Tibial artery (tissue), 4 donors: ENCODE data around the gene MCF2L.

Source experiments
- DNase-seq, 2 donors: peaks; one replicate each; pipeline ENCODE4 v3.0.0-alpha.2; 2019
- H3K27ac ChIP-seq, 2 donors: fragments of 200-600 bp; sonication (generic) in 1 of 2; 1 replicate in 1 of 2; 2 replicates in 1 of 2; pipeline ENCODE4 v1.5.1; 2018 to 2019; ENCODE audit warnings: mild to moderate bottlenecking in 1 of 2
- H3K27me3 ChIP-seq, 2 donors: fragments of 200-600 bp; sonication (generic) in 1 of 2; one replicate each; pipeline versions ENCODE4 v1.5.1 to v1.6.0; 2016 to 2019
- H3K36me3 ChIP-seq, 3 donors: fragments of 200-600 bp; sonication (generic) in 2 of 3; one replicate each; pipeline ENCODE4 v1.5.1; 2016 to 2019; ENCODE audit warnings: mild to moderate bottlenecking in 2 of 3
- H3K4me1 ChIP-seq, 4 donors: fragments of 200-600 bp; sonication (generic) in 2 of 4; 1 replicate in 3 of 4; 2 replicates in 1 of 4; pipeline ENCODE4 v1.5.1; 2016 to 2019
- H3K4me3 ChIP-seq, 2 donors: fragments of 200-600 bp; sonication (generic) in 1 of 2; 1 replicate in 1 of 2; 2 replicates in 1 of 2; pipeline ENCODE4 v1.5.1; 2018 to 2019; ENCODE audit warnings: mild to moderate bottlenecking in 2 of 2
- H3K9me3 ChIP-seq, 3 donors: fragments of 200-600 bp; sonication (generic) in 1 of 3; one replicate each; pipeline ENCODE4 v1.5.1; 2016 to 2019
- intact Hi-C: fragments of 100-400 bp; cut with DNase I; formaldehyde crosslinking; loops from one replicate; pipeline ENCODE4 v1.15.0; 2023; ENCODE audit warnings: low total_unique reads
- TF ChIP-seq, protein P1 (sequence below), 2 experiments: fragments of 200-600 bp in 1 of 2; fragments of 450-650 bp in 1 of 2; IDR thresholded peaks; one replicate each; pipeline ENCODE4 v1.5.1; 2017 to 2019; ENCODE audit warnings: antibody characterized with exemption in 2 of 2, mild to moderate bottlenecking in 1 of 2, moderate library complexity in 1 of 2

The MCF2L gene

GRCh38 chr13:112966776-112967175 is 2.2 kb upstream of the MCF2L start:
- peak in 1 of 2 donors; percentile 37 for DNase-seq
- Histone ChIP-seq H3K27me3 (peaks cover 0 to 77% of the 10 kb centered on the region in 2 donors), H3K9me3 (no peaks in the 10 kb centered on the region), H3K36me3 (no peaks in the 10 kb centered on the region), H3K27ac (no peak overlapping the region), H3K4me3 (no peak overlapping the region), H3K4me1 (peaks cover 0 to 15% (median 12%) of the 10 kb centered on the region in 4 donors)
- TF ChIP-seq, protein P1, sequence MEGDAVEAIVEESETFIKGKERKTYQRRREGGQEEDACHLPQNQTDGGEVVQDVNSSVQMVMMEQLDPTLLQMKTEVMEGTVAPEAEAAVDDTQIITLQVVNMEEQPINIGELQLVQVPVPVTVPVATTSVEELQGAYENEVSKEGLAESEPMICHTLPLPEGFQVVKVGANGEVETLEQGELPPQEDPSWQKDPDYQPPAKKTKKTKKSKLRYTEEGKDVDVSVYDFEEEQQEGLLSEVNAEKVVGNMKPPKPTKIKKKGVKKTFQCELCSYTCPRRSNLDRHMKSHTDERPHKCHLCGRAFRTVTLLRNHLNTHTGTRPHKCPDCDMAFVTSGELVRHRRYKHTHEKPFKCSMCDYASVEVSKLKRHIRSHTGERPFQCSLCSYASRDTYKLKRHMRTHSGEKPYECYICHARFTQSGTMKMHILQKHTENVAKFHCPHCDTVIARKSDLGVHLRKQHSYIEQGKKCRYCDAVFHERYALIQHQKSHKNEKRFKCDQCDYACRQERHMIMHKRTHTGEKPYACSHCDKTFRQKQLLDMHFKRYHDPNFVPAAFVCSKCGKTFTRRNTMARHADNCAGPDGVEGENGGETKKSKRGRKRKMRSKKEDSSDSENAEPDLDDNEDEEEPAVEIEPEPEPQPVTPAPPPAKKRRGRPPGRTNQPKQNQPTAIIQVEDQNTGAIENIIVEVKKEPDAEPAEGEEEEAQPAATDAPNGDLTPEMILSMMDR (IDR thresholded peaks at IDR 0.05): no peak
- intact Hi-C loops: no loop called here

DNA sequence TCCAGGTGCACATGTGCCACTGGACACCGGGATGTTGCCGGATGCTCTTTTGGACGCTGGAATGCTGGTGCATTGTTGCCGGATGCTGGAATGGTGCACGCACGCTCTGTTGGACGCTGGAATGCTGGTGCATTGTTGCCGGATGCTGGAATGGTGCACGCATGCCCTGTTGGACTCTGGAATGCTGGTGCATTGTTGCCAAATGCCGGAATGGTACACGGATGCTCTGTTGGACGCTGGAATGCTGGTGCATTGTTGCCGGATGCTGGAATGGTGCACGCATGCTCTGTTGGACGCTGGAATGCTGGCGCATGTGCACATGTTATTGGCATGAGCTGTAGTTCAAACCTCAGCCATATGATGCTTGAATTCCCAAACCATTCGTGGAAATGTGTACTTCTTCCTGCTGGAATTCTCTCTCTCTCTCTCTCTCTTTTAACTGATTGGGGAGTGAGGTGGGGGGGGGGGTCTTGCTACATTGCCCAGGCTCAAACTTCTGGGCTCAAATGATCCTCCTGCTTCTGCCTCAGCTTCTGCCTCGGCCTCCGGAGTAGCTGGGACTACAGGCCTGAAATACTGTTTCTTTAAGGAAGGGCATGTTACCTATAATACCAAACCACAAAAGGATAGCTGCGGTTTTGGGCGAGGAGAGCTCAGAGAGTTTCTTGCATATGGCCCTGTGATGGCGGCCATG is 1.2 kb upstream of the MCF2L start:
- Histone ChIP-seq H3K27ac (no peak overlapping the region), H3K4me1 (peaks cover 0 to 15% (median 12%) of the 10 kb centered on the region in 4 donors), H3K4me3 (no peak overlapping the region), H3K9me3 (no peaks in the 10 kb centered on the region), H3K27me3 (peaks cover 0 to 78% of the 10 kb centered on the region in 2 donors), H3K36me3 (no peaks in the 10 kb centered on the region)
- intact Hi-C loops: no loop called here
- DNase-seq: peak in 1 of 2 donors; percentile 41
- TF ChIP-seq, protein P1 (IDR thresholded peaks at IDR 0.05): no peak

DNA sequence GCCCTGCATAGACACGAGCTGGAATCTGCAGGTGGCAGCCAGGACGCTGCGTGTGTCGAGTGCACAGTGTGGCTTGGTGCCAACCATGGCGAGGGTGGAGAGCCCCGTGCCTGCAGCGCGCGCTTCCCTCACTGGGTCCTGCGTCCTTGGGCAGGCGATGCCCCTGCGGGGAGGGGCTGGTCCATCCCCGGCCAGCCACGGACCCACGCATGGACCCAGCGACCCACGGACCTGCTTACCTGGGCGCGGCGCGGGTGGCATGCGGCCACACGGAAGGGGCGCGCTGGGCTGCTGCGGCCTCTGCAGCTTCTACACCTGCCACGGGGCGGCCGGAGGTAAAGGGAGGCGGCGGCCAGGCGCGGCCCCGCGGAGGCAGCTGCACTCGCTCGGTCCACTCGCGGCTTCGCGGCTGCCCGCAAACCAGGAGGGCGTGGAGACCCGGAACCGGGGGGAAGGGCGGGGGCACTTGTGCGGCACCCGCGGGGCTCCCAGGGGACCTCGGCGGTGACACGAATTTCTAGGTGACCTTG is 569 bp upstream of the MCF2L start:
- no peaks in the 10 kb centered on the region for H3K9me3 ChIP-seq
- peaks cover 0 to 15% (median 12%) of the 10 kb centered on the region in 4 donors for H3K4me1 ChIP-seq
- no peaks in the 10 kb centered on the region for H3K36me3 ChIP-seq
- peaks cover 0 to 75% of the 10 kb centered on the region in 2 donors for H3K27me3 ChIP-seq
- peak in 1 of 2 donors; percentile 60 for DNase-seq
- TF ChIP-seq, protein P1 (IDR thresholded peaks at IDR 0.05): no peak
- H3K27ac ChIP-seq: no peak overlapping the region
- peak overlapping the region; percentile 27 to 49 for H3K4me3 ChIP-seq
- intact Hi-C loops: no loop called here

DNA sequence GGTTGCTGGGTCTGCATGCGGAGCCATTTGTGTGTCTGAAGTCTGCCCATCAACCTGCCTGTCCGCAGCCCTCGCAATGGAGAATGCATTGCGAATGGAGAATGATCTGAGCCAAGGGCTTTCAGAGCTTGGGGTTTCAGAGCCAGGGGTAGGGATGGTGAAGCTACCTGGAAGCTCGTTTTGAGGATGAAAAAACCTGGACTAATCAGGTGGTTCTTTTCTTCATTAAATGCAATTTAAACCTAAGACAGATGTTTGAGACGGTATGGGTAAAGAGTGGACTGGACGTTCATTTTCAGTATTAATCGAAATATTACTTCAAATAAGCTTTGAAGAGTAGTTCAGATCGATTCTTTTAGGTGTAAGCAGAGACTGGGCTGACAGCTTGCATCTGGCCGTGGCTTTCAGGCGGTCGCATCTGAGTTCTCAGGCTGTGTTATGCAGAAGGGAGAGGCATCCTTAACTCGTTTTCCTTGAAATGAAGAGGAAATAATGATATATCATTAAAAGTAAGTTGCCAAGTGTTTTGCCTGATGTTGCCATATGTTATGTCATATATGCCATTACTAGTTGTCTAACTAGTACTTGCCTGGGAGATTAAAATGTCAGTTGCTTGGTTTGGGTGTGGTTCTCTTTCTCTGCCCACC is 801 bp downstream of the MCF2L start:
- peaks cover 0 to 15% (median 12%) of the 10 kb centered on the region in 4 donors for H3K4me1 ChIP-seq
- no peaks in the 10 kb centered on the region for H3K9me3 ChIP-seq
- H3K27ac ChIP-seq: no peak overlapping the region
- DNase-seq: no peak
- H3K36me3 ChIP-seq: no peaks in the 10 kb centered on the region
- TF ChIP-seq, protein P1 (IDR thresholded peaks at IDR 0.05): no peak
- intact Hi-C loops: no loop called here
- H3K27me3 ChIP-seq: peaks cover 0 to 82% of the 10 kb centered on the region in 2 donors
- H3K4me3 ChIP-seq: peak overlapping the region; percentile 27 to 49

GRCh38 chr13:112970552-112971287 is 1.7 kb downstream of the MCF2L start:
- intact Hi-C loops: no loop called here
- H3K27me3 ChIP-seq: peaks cover 0 to 74% of the 10 kb centered on the region in 2 donors
- H3K4me1 ChIP-seq: peaks cover 0 to 15% (median 12%) of the 10 kb centered on the region in 4 donors
- TF ChIP-seq, protein P1 (IDR thresholded peaks at IDR 0.05): no peak
- no peak overlapping the region for H3K27ac ChIP-seq
- H3K9me3 ChIP-seq: no peaks in the 10 kb centered on the region
- no peaks in the 10 kb centered on the region for H3K36me3 ChIP-seq
- H3K4me3 ChIP-seq: no peak overlapping the region
- DNase-seq: peak in 1 of 2 donors; percentile 25
